SKM-1 (cell line): ENCODE data around the gene RHBDD1.
"Not testable (repeated sequence)": the region's sequence is repeated elsewhere in the genome, so short reads cannot be mapped to it uniquely, and the experiment has no call there.

ENCODE experiments used
- DNase-seq: peaks from one replicate; lab custom pipeline; 2025; ENCODE audit not compliant: unreplicated experiment; lab: John Stamatoyannopoulos, UW

RHBDD1 gene

DNA sequence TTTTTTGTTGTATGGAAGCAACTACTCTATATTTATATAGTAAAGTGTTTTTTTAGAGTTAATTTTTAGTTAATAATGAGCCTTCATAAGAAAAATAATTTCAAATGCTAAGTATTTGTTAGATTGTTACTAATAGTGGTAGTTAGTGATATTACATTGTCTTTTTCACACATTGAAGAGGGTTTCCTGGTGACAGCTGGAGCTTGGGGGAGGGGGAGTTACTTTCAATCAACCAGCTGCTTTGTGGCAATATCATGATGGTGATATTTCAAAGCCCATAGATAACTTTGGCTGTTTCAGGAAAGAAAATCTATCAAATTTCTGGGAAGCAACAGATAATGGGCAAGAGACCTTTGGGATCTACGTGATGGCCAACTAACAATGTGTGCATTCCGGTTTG lies 4.1 kb downstream of the RHBDD1 start:
- DNase-seq: no peak

GRCh38 chr2:226843001-226843400 lies 7.1 kb downstream of the RHBDD1 start:
- DNase-seq: not testable (repeated sequence)

DNA sequence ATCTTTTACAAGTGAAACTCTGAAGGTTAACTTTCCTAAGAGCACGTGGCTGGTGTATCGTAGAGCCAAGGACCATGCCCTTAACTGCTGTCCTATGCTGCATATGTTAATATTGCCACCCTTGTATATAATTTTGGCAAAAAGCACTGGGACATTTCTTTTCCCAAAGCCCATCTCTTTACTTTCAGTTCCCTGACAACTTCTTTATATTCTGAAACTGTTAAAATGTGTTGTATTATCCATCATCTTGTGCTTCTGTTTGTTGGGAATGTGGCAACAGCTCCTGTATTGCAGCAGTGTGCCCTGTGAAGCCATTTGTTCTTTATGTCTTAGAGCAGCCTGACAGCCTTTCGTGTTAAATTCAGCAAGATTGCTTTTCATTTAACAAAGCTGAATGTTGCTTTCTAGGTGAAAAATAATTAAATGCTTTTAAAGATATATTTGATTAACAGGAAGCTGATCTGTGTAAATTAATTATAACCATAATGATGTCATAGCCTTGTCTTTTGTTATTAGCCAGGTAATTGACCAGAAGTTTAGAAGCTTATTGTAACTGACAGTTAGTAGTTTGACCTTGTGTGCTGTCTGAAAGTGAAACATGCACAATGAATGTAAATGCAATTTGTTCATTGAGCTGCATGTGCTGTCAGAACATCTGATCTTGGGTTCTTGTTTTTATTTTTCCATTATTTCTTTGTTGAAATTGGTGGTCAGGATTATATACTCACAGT lies 9.7 kb downstream of the RHBDD1 start:
- DNase-seq: no peak

GRCh38 chr2:226847090-226847489 lies 11.2 kb downstream of the RHBDD1 start:
- no peak for DNase-seq

DNA sequence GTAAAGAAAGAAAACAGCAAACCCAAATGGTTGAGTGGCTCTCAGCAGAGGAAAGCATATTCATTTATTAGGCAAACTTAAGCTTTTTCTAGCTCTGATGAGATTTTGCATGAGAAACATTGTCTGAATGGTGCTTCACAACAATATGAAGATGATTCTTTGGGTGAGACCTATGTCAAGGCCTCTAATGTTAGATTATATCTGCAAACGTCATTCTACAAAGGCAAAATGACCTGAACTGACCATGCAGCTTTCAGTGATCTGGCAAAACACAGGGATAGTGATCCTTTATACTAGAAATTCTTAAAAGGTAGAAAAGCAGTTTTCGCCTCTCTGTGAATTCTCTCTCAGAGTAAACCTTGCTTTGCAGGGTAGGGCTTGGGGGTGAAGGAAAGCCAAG lies 11.7 kb downstream of the RHBDD1 start:
- DNase-seq: no peak

- no peak for DNase-seq
Observed at GRCh38 chr2:226849349-226849748, 13.5 kb downstream of the RHBDD1 start.

DNA sequence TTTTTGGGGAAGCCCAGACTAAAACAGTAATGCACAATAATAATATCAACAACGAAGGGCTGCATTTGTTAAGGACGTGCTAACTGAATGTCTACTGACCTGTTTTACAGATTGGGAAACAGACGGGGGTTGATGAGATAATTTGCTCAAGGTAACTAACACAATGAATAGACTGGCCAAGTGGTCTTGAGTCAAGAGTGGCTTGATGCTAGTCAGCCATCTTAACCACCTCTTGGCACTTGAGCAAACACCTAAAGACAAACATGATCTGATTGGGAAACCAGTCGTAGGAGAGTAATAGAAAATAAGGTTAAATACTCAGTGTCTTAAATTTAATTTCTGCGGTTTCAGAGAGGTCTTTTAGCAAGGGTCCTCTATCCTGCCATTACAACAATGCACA lies 14.2 kb downstream of the RHBDD1 start:
- DNase-seq: no peak

GRCh38 chr2:226855787-226856186 lies 19.9 kb downstream of the RHBDD1 start:
- no peak for DNase-seq

DNA sequence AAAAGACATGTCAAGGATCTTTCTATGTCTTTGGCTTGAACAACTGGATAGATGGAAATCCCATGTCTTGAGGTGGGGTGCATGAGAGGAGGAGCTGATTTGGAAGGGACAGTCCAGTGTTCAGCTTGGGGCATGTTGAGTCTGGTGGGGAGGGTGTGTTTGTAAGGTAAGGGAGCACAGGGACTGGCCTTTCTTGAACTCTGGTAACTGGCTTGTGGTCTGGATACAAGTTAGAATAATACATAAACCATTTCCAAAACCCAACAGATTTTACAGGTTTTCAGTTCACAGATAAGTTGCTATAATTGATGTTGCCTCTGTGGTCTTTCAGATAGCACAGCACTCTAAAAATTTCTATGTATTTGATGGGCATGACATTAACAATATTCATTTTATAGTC lies 24.2 kb downstream of the RHBDD1 start:
- DNase-seq: no peak

GRCh38 chr2:226862623-226863022 lies 26.8 kb downstream of the RHBDD1 start:
- no peak for DNase-seq

DNA sequence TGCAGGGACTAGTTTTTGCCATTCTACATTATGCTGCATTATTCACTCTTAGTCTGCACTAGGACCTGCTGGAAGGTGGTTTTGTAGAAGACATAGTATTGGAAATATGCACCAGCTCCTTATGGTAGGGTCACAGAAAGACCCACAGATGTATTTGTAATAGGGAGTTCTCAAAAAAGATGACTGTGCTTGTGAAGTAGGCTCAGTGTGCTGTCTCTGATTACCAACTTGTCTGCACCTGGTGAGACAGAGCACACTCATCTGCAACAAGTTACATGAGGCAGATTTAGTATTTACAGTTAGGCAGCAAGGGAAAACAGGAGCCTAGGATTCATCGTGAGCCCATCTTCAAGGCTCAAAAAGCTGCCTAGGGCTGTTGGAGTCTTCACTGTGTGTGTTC lies 29.4 kb downstream of the RHBDD1 start:
- DNase-seq: no peak

DNA sequence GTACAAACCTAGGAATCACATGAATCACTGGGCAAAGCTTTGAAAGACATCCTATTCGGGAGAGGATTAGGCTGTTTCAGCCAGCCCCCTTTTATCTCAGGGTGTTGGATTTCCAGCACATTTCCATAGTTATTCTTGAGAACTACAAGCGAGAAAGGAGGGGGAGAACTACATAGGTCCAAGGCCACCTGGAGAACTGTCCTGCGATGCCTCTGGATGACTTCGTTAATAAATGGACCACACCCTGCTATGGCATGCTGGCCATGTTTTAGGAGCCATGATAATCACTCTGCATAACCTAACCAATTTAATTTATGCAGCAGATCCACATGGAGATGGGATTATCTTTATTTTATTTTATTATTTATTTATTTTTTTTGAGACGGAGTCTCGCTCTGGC lies 29.9 kb downstream of the RHBDD1 start:
- DNase-seq: no peak

GRCh38 chr2:226868331-226869162 lies 32.7 kb downstream of the RHBDD1 start:
- DNase-seq: no peak

GRCh38 chr2:226869371-226869770 lies 33.5 kb downstream of the RHBDD1 start:
- no peak for DNase-seq

- DNase-seq: no peak
Observed at GRCh38 chr2:226873051-226873620, 37.3 kb downstream of the RHBDD1 start.

GRCh38 chr2:226873826-226874225 lies 38.0 kb downstream of the RHBDD1 start:
- DNase-seq: no peak

GRCh38 chr2:226874749-226875148 lies 38.9 kb downstream of the RHBDD1 start:
- DNase-seq: no peak

DNA sequence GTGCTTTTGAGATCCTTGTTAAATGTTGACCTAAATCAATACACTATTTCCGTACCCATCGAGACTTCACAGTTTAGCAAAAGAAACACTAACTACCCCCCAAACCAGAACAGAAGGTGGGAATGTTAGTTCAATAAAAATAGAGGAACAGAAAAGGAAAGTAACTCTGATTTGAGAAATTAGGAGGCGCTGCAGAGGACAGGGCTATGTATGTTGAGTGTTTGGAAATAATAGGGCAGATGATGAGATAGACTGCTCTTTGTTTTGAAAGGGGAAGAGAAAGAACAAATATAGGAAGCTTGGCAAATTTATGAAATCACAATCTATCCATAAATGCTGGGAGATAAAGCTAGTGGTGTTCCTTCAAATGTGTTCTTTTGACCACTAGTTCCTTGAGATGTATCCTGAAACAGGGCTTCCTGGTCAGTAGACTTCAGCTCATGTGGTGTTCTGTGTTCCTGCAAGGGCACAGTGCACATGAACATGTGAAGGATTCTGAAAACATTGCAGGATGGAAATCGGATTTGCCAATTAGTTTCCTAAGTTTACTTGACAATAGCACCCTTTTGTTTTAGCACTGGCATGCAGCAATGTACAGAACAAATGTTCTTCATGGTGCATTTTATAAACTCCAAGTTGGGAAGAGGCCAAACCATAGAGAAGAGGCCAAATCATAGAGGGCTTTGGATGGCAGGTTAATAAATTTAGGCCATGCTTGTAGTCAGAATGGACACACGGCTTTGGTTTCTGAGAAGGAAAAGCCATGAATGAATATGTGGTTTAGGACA lies 39.8 kb downstream of the RHBDD1 start:
- DNase-seq: no peak

DNA sequence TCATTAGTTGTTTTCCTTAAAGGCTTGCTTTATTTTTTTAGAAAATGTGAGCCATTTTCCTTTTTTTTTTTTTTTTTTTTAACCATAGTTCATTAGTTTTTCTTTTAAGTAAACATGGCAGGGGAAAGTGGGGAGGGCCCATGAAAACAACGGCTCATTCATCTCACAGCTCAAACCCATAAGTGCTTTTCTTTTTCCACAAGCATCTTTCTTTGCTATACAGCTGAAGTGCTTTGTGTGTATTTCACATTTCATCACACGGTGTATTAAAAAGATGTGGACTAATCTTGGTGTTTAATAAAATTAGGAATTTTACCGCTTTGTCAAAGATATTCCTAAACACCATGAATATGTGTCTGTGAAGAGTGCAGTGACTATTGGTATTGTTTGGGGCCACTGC lies 41.6 kb downstream of the RHBDD1 start:
- DNase-seq: no peak

DNA sequence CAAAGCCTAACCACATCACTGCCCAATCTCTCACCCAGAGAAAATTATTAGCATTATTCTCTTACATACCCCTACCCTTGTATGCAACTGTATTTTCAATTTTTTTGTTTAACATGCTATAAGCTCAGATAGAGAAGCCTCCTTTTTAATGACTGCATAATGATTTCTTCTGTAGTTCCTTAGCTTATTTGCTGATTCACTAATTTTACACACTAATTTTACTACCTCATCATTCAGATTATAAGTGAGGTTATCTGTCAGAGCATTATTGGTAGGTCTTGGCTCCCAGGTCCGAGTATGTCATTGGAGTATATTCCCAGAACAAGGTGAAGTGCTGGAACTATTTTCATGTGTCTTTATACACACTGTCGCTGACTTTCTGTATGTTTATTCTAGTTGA lies 45.4 kb downstream of the RHBDD1 start:
- DNase-seq: no peak

DNA sequence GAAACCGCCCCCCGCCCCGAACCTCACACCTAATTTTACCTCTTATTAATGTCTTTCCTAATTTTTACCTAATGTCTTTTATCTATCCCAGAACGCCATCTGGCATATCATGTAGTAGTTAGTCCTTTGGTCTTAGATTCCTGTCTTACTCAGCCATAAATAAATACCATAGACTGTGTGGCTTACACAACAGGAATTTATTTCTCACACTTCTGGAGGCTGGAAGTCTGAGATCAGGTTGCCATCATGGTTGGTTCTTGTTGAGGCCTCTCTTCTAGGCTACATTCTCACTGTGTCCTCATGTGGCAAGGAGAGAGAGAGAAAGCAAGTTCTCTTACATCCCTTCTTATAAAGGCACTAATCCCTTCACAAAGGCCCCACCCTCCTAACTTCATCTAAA lies 46.8 kb downstream of the RHBDD1 start:
- no peak for DNase-seq
